K562 (cell line): ENCODE measurements around the gene CCR5AS.

Source experiments
- ATAC-seq: fragments of 200-7000 bp; cut with Tn5 transposase; 3 replicates; pipeline ENCODE4 v1.9.1; 2020; ENCODE audit warnings: moderate library complexity
- BruUV-seq: library from RNA; stranded (reverse); fragments of 400-500 nt; replicated peaks from 2 replicates; lab custom pipeline; 2021; lab: Mats Ljungman, UMichigan
- CTCF ChIA-PET: fragments of 300-600 bp; formaldehyde crosslinking; extraction: SDS; loops from one replicate; lab custom pipeline; 2021; ENCODE audit warnings: low intra/inter-chr PET ratio; lab: Yijun Ruan, JAX
- POLR2A ChIA-PET: fragments of 300-600, 350-650 bp; sonication (Branson Sonifier 250); formaldehyde crosslinking; extraction: SDS; loops from one replicate; lab custom pipeline; 2021; ENCODE audit warnings: antibody characterized with exemption, inconsistent platforms; lab: Yijun Ruan, JAX
- DNase-seq, 4 experiments: peaks; one replicate each; pipeline versions ENCODE4 v3.0.0 to v3.0.0-alpha.2; 2011 to 2018; ENCODE audit warnings: low spot score in 3 of 4, mixed read lengths in 3 of 4; ENCODE audit errors: extremely low read depth in 1 of 4
- FAIRE-seq: peaks from 2 replicates; lab custom pipeline; 2011; peaks lifted over from hg19 to GRCh38; lab: Jason Lieb, UNC
- H2AFZ ChIP-seq: 2 replicates; pipeline ENCODE4 v1.6.0; 2011; ENCODE audit warnings: low read depth, low read length, control low read depth, inconsistent platforms
- H3K27ac ChIP-seq: fragments of 200-600 bp; 3 replicates; pipeline ENCODE4 v1.8.0; 2011; ENCODE audit warnings: low read depth, mild to moderate bottlenecking, control low read depth, inconsistent platforms, low read length, moderate library complexity, mixed read lengths; ENCODE audit errors: extremely low read depth
- H3K27me3 ChIP-seq, 2 experiments: fragments of 300-600 bp in 1 of 2; 2 replicates in 1 of 2; 3 replicates in 1 of 2; pipeline versions ENCODE4 v1.6.0 to v1.8.0; 2011; ENCODE audit warnings: inconsistent platforms in 2 of 2, low read length in 2 of 2, mild to moderate bottlenecking in 1 of 2, mixed read lengths in 1 of 2, moderate library complexity in 1 of 2; ENCODE audit not compliant: control insufficient read depth in 2 of 2, insufficient read depth in 2 of 2
- H3K36me3 ChIP-seq: fragments of 300-600 bp; 3 replicates; pipeline ENCODE4 v1.8.0; 2011; ENCODE audit warnings: mild to moderate bottlenecking, low read length, inconsistent platforms; ENCODE audit not compliant: control insufficient read depth, insufficient read depth
- H3K4me1 ChIP-seq, 2 experiments: fragments of 200-600 bp in 1 of 2; replicated peaks in 1 of 2; 2 replicates in 1 of 2; 3 replicates in 1 of 2; pipeline versions ENCODE4 v1.5.1 to v1.8.0; 2011; ENCODE audit warnings: inconsistent platforms in 2 of 2, low read length in 2 of 2, mild to moderate bottlenecking in 1 of 2, mixed read lengths in 1 of 2, moderate library complexity in 1 of 2; ENCODE audit not compliant: control insufficient read depth in 2 of 2, insufficient read depth in 2 of 2
- H3K4me2 ChIP-seq: 2 replicates; pipeline ENCODE4 v1.6.1; 2011; ENCODE audit warnings: low read length, control low read depth, inconsistent platforms, mixed read lengths; ENCODE audit not compliant: insufficient read depth
- H3K4me3 ChIP-seq: fragments of 200-600 bp; sonication (generic), shearing (Covaris generic); 2 replicates; pipeline ENCODE4 v1.5.1; 2016; ENCODE audit warnings: control low read depth, inconsistent platforms
- H3K79me2 ChIP-seq: fragments of 200-600 bp; 3 replicates; pipeline ENCODE4 v1.8.0; 2011; ENCODE audit warnings: low read length, inconsistent platforms; ENCODE audit not compliant: control insufficient read depth, insufficient read depth
- H3K9ac ChIP-seq, 2 experiments: 2 replicates each; pipeline versions ENCODE4 v1.6.0 to v1.6.1; 2011; ENCODE audit warnings: low read depth in 2 of 2, low read length in 2 of 2, control low read depth in 1 of 2, inconsistent platforms in 1 of 2, mild to moderate bottlenecking in 1 of 2, mixed read lengths in 1 of 2; ENCODE audit not compliant: insufficient read depth in 1 of 2
- H3K9me1 ChIP-seq: one replicate; pipeline ENCODE4 v1.6.0; 2011; ENCODE audit warnings: inconsistent platforms, mild to moderate bottlenecking, low read length, moderate library complexity; ENCODE audit not compliant: control insufficient read depth, insufficient read depth
- H3K9me3 ChIP-seq: replicated peaks from 2 replicates; pipeline ENCODE4 v1.5.1; 2011; ENCODE audit warnings: low read depth, low read length, inconsistent platforms; ENCODE audit not compliant: control insufficient read depth, insufficient read depth
- H4K20me1 ChIP-seq: replicated peaks from 2 replicates; pipeline ENCODE4 v1.6.1; 2011; ENCODE audit warnings: low read length, inconsistent platforms, mixed read lengths; ENCODE audit not compliant: control insufficient read depth, insufficient read depth
- ELF2 ChIP-seq: fragments of 250-450 bp; sonication (Bioruptor Pico); IDR thresholded peaks from 2 replicates; pipeline ENCODE4 v1.5.0; 2021; ENCODE audit warnings: mild to moderate bottlenecking
- SPI1 ChIP-seq: IDR thresholded peaks from 2 replicates; pipeline ENCODE4 v1.6.1; 2011; ENCODE audit warnings: low read depth, low read length, control low read depth, borderline replicate concordance
- ZNF584 ChIP-seq: fragments of 200-800 bp; sonication (Bioruptor generic); IDR thresholded peaks from 2 replicates; pipeline ENCODE4 v1.6.1; 2016; ENCODE audit warnings: low read depth, mild to moderate bottlenecking, missing genetic modification characterization, missing compliant biosample characterization
- WGBS: fragments of 100-300 bp; shearing (Covaris generic); methylation state at CpG from one replicate; pipeline ENCODE4 v1.1.6; 2016; ENCODE audit warnings: low coverage, mixed read lengths; ENCODE audit not compliant: insufficient coverage; ENCODE audit errors: missing lambda C conversion rate; 5-methylcytosine and 5-hydroxymethylcytosine counted together
- in situ Hi-C: fragments of 300-500 bp; cut with MboI; formaldehyde crosslinking; loops from 4 replicates; pipeline ENCODE4 v1.15.0; 2018; ENCODE audit warnings: inconsistent platforms, mixed read lengths
- intact Hi-C: fragments of 100-400 bp; cut with micrococcal nuclease; formaldehyde crosslinking; loops from 2 replicates; pipeline ENCODE4 v1.14.2; 2022
- TF ChIP-seq, protein P1 (sequence below): fragments of 250-450 bp; sonication (Bioruptor Pico); IDR thresholded peaks from 2 replicates; pipeline ENCODE4 v1.5.0; 2021; ENCODE audit warnings: mild to moderate bottlenecking, moderate library complexity
- TF ChIP-seq, protein P2 (sequence below): fragments of 450-650 bp; IDR thresholded peaks from 2 replicates; pipeline ENCODE4 v1.6.1; 2016; ENCODE audit warnings: missing biosample characterization, missing genetic modification characterization

Gene CCR5AS

DNA sequence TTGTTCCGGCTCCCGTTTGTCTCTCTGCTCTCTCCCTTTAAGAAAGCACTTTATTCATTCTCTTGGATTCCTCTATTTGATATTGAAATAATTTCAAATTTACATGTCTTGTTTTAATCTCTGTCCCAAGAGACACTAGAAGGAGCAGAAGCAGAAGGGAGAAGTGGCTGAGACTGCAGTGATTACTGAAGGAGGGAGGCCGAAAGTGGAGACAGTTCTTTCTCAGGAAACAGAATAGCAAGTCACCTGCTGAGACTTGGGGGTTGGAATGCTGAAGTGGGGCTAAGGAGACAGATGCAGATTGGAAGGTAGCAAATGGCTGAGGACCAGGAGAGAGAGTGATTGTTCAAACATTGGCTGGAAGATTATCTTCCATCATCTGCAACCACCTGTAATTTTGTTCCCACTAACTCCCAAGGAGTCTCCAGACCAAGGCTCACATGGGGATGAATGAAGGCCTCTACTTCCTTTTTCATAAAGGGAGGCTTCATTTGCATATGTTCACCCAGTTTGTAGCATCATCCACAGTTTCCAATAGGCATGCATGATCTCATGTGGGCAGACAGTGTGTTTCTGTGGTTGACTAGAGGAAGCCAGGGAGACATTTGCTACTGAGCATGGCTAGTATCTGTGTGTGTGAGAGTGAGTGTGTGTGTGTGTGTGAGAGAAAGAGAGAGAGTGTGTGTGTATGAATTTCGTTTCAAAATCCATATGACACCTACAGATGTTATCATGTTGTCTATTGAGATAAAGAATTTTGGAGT lies 33.8 kb upstream of the CCR5AS start:
- H3K9me1 ChIP-seq: no peaks in the 10 kb centered on the region
- in situ Hi-C loops (no loop called here), intact Hi-C loops (no loop called here)
- no peak overlapping the region for H3K27ac ChIP-seq
- no peaks in the 10 kb centered on the region for H4K20me1 ChIP-seq
- CTCF ChIA-PET: no interaction called here
- H3K4me2 ChIP-seq: no peak overlapping the region
- POLR2A ChIA-PET: no interaction called here
- no peaks in the 10 kb centered on the region for H3K36me3 ChIP-seq
- WGBS: 0% methylated on average over 4 of the region's 4 CpGs
- no peaks in the 10 kb centered on the region for H3K9me3 ChIP-seq
- H3K79me2 ChIP-seq: no peaks in the 10 kb centered on the region
- no TSS peak for BruUV-seq
- H3K9ac ChIP-seq: no peak overlapping the region
- H3K27me3 ChIP-seq: peaks cover 21 to 54% of the 10 kb centered on the region in 2 experiments
- no peak overlapping the region for H3K4me3 ChIP-seq
- H2AFZ ChIP-seq: no peak overlapping the region
- ATAC-seq: no peak
- no peaks in the 10 kb centered on the region for H3K4me1 ChIP-seq
- no peak for FAIRE-seq
- no peak for DNase-seq
- TF ChIP-seq ZNF584 (no peak), ELF2 (CRISPR knock-in tag) (0 out of 2 replicates have a peak, but pooled peaks have one; percentile 34)

- no peak overlapping the region for H2AFZ ChIP-seq
- H3K9me1 ChIP-seq: no peaks in the 10 kb centered on the region
- ATAC-seq (no peak), DNase-seq (no peak)
- no peaks in the 10 kb centered on the region for H3K79me2 ChIP-seq
- H3K4me2 ChIP-seq: no peak overlapping the region
- no peaks in the 10 kb centered on the region for H3K9me3 ChIP-seq
- WGBS: 8% methylated on average over 3 of the region's 3 CpGs
- peaks cover 18 to 44% of the 10 kb centered on the region in 2 experiments for H3K27me3 ChIP-seq
- TF ChIP-seq, protein P1, sequence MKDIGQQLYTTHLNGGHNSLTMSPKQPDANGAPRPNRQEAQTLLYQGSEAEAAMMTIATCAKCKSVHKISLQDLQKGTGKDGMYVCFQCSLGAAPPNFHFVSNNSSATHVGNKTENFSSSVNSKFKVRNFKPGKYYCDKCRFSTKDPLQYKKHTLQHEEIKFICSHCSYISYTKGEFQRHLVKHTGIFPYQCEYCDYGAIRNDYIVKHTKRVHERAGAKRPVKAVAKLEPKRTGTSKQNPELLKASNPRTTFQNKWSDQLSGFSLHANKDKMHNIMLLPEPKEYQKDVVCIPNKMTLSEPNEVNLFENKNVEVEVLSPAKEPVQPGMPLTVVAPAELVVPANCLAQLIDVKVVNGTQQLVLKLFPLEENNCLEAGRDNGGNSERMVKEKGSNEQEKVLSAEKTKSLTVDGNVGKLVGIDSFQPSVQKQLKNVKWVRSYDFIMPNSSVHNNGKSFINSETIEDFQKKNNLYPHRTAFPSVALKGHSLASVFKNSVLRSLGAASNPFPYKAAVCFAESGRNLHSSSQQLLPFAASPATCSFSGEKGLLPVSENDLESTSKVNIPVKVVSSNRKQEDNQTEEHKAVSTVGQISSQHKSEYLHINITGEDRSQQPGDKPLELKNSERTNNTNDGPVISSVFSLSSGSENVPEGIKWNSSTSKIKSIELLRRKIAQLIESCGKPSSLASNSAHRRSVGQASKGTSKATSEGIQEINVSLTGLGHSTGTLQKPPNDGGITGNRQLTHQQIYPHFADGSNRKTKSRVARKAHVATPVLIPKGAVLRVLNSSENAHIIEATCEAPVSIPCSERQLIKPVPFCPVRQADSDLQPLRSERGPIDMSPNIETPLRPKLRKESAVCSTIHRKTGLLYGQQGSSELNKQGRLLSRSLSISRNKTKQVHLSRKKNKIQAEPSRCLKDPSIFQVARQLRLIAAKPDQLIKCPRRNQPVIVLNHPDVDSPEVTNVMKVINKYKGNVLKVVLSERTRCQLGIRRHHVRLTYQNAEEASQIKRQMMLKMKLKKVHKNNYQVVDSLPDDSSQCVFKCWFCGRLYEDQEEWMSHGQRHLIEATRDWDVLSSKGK: no peak
- TF ChIP-seq, protein P2, sequence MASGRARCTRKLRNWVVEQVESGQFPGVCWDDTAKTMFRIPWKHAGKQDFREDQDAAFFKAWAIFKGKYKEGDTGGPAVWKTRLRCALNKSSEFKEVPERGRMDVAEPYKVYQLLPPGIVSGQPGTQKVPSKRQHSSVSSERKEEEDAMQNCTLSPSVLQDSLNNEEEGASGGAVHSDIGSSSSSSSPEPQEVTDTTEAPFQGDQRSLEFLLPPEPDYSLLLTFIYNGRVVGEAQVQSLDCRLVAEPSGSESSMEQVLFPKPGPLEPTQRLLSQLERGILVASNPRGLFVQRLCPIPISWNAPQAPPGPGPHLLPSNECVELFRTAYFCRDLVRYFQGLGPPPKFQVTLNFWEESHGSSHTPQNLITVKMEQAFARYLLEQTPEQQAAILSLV (tag): no peak
- TF ChIP-seq SPI1: 0 out of 2 replicates have a peak, but pooled peaks have one; percentile 42
- TF ChIP-seq, all 486 proteins: peak for 1
- Histone ChIP-seq H3K4me3 (no peak overlapping the region), H4K20me1 (no peaks in the 10 kb centered on the region), H3K36me3 (no peaks in the 10 kb centered on the region), H3K4me1 (no peaks in the 10 kb centered on the region), H3K27ac (no peak overlapping the region), H3K9ac (no peak overlapping the region)
- in situ Hi-C loops: no loop called here
- FAIRE-seq: no peak
- ChIA-PET CTCF (no interaction called here), POLR2A (interaction anchor here (0.6 to 0.7 kb wide), 2 partner anchors 140 to 243 kb away, joined by 3 read pairs; no protein-coding TSS in a partner anchor)
- no TSS peak for BruUV-seq
- intact Hi-C loops: no loop called here
Observed at GRCh38 chr3:46438831-46439230, 32.0 kb upstream of the CCR5AS start.
